Measurements from ENCODE around the gene INSIG1. TPM values are rescaled to one million over a fixed set of nuclear protein-coding genes. Genes with fewer than 3 reads are reported as not detected.

INSIG1 gene
- total and polyA plus RNA-seq, 2 of the 4 experiments (the other 2 are of a cell fraction): 19.0 to 26.0 TPM

DNA sequence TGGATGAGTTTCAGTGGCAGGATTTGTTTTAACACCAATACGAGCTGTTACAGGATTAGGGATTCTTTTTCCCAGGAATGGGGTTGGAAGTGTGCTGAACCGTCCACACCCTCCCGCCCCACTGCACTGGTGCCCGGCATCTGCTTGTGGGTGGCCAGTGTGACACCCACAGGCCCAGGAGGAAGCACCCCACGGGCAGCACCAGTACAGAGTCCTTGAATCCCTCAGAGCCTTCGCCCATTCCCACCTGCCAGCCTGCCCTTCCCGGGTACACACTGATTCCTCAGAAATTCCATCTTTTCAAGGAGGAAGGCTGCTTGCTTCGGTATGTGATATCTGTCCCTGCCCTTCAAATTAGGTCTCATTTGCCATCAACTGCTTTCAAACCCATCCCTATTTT lies 15.4 kb downstream of the INSIG1 start:
- H3K27ac ChIP-seq (ENCODE audit: insufficient read depth, low read length): no peak overlapping the region
- H3K4ac ChIP-seq (ENCODE audit: low read depth, low read length): no peak overlapping the region
- no peak overlapping the region for H2BK15ac ChIP-seq (ENCODE audit: low read depth, low read length)
- intact Hi-C loops (cut with micrococcal nuclease) (no loop called here), in situ Hi-C loops (cut with MboI; ENCODE audit: low sequenced_read_pairs) (no loop called here), dilution Hi-C loops (cut with HindIII; ENCODE audit: low sequenced_read_pairs, unreplicated experiment) (no loop called here)
- no peak overlapping the region for H2BK5ac ChIP-seq (ENCODE audit: low read depth, low read length, poor library complexity, severe bottlenecking)
- POLR2A ChIA-PET (ENCODE audit: unreplicated experiment): no interaction called here
- H2BK20ac ChIP-seq (ENCODE audit: low read depth, low read length): no peak overlapping the region
- H3K9me3 ChIP-seq (ENCODE audit: control insufficient read depth, insufficient read depth, low read length): no peaks in the 10 kb centered on the region
- no peak overlapping the region for H2BK120ac ChIP-seq (ENCODE audit: low read depth, low read length)
- no peak overlapping the region for H4K5ac ChIP-seq (ENCODE audit: low read depth, low read length)
- CTCF ChIA-PET: no interaction called here
- H3K79me1 ChIP-seq (ENCODE audit: low read depth in 1 of 2, low read length in 2 of 2): no peaks in the 10 kb centered on the region
- no peak overlapping the region for H4K8ac ChIP-seq (ENCODE audit: low read depth in 2 of 2, low read length in 2 of 2)
- no TSS peak for BruUV-seq (replicated peaks)
- no peak overlapping the region for H3K56ac ChIP-seq (ENCODE audit: extremely low read depth, insufficient read depth, low read length)
- peaks cover 7% of the 10 kb centered on the region for H3K36me3 ChIP-seq (ENCODE audit: control insufficient read depth, insufficient read depth, low read length)
- ATAC-seq (ENCODE audit: low read depth) (no peak), DNase-seq (no peak)
- no peaks in the 10 kb centered on the region for H3K27me3 ChIP-seq (ENCODE audit: control insufficient read depth, insufficient read depth, low read length)
- H4K20me1 ChIP-seq (ENCODE audit: insufficient read depth, low read length): no peaks in the 10 kb centered on the region
- no peak overlapping the region for H3K9ac ChIP-seq (ENCODE audit: low read depth, low read length)
- no peak overlapping the region for H2AK5ac ChIP-seq (ENCODE audit: low read depth, low read length)
- H2AFZ ChIP-seq (replicated peaks; ENCODE audit: low read length, poor library complexity): no peak overlapping the region
- H3K14ac ChIP-seq (replicated peaks; ENCODE audit: low read depth, low read length): no peak overlapping the region
- H3K23ac ChIP-seq (ENCODE audit: low read depth, low read length): no peak overlapping the region
- H3K9me1 ChIP-seq (ENCODE audit: insufficient read depth, low read length): no peaks in the 10 kb centered on the region
- 66% methylated on average over 4 of the region's 8 CpGs; no CpG with 5 or more reads in 1 of the 2 experiments for WGBS, 2 experiments (ENCODE audit: extremely low coverage in 2 of 2, insufficient read length in 1 of 2)
- H2AK9ac ChIP-seq (replicated peaks; ENCODE audit: low read depth, low read length, poor library complexity): no peak overlapping the region
- no peak overlapping the region for H3K4me2 ChIP-seq (ENCODE audit: low read depth, low read length)
- no peak overlapping the region for H3K18ac ChIP-seq (ENCODE audit: low read depth, low read length)
- no peak overlapping the region for H4K91ac ChIP-seq (ENCODE audit: insufficient read depth, low read depth, low read length)
- no peak overlapping the region for H3K4me3 ChIP-seq (ENCODE audit: insufficient read depth, low read depth, low read length)
- TF ChIP-seq POLR2A (IDR thresholded peaks at IDR 0.05; ENCODE audit: low read depth, low read length): 0 out of 2 replicates have a peak, but pooled peaks have one; percentile 20
- no peak for TF ChIP-seq RAD21 (IDR thresholded peaks at IDR 0.05; ENCODE audit: low read length)
- no peaks in the 10 kb centered on the region for H3K4me1 ChIP-seq (ENCODE audit: control insufficient read depth, insufficient read depth, low read length)

Data from IMR-90 (cell line).